CD4-positive, alpha-beta T cell treated with Interleukin-15 for 1 hour (primary cell): ENCODE measurements around the gene ITPKB.
"Not testable (repeated sequence)": the region's sequence is repeated elsewhere in the genome, so short reads cannot be mapped to it uniquely, and the experiment has no call there.

Experiments
- DNase-seq: peaks from one replicate; pipeline ENCODE4 v3.0.0-alpha.2; 2020

Gene ITPKB

GRCh38 chr1:226617109-226617508 lies 122.0 kb downstream of the ITPKB start:
- DNase-seq: peak; percentile 6

GRCh38 chr1:226616636-226617035 lies 122.4 kb downstream of the ITPKB start:
- no peak for DNase-seq

DNA sequence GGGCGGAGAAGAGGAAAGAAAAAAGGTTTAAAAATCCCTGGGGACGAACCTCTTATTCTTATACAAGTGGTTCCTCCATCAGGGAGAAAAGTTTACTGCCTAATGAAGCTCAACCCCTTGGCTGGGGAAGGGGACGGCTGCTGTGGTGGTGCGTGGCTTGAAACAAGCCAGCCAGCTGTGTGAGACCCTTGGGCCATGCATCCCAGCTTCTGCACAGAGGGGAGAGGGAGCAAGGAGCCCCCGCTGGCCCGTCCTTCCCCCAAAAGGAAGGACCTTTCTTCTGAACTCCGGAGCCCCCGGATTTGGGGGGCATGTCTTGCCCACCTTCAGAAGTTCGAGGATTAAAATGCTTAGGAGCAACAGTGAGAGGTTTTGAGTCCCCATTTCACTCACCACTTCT lies 123.2 kb downstream of the ITPKB start:
- DNase-seq: no peak

DNA sequence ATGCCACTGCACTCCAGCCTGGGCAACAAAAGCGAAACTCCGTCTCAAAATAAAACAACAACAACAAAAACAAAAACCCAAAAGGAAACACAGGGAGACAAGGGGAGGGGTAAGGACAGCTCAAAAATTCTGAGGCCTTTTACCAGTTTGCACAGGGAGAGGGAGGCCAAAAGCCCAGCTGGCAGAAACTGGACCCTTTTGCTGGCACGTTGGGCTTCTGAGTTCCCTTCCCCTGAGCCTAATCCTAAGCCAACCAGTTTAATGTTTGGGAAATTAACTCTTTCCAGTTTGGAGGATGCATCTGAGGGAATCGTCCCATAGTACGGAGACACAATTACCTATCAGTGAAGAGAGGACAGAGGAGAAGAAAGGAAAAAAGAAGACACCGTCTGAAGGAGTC lies 127.1 kb downstream of the ITPKB start:
- DNase-seq: not testable (repeated sequence)

DNA sequence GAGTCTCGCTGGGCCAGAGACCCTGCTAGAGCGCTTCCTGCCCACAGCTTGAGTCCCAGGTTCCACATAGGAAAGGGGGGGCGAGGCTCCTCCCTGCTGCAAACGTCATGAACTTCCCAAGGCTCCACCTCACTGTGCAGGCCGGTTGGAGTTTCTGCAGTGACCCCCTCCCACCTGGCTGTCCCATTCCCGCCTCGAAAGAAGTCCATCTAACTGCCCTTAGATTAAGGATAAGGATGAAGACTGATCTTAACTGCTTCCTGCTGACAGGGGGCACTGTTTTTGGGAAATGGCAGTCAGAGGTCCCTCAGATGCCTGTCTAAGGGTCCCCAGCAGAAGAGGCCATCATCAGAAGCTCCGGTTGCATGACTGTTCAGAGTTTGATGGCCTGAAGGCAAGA lies 127.8 kb downstream of the ITPKB start:
- DNase-seq: no peak

DNA sequence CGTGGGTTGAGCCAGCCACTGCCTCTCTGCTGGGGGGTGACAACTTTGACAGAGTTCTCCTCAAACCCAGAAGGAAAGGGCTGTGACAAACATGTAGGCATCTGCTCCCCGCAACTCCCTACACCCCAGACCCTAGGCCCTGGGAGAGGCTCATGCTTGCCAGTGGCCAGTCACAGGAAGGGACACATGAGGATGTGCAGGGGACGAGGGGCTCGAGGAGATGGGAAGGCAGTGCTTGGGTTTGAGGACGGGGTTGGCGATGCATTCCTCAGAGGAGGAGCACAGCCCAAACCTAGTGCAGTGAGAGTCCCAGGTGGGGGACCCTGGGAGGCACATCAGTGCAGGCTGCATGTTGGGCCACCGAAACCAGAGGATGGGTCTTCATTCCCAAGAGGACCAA lies 128.4 kb downstream of the ITPKB start:
- DNase-seq: no peak

- no peak for DNase-seq
Observed at GRCh38 chr1:226609836-226610455, 129.1 kb downstream of the ITPKB start.

- peak; percentile 63 for DNase-seq
Observed at GRCh38 chr1:226608699-226609505, 130.2 kb downstream of the ITPKB start.

DNA sequence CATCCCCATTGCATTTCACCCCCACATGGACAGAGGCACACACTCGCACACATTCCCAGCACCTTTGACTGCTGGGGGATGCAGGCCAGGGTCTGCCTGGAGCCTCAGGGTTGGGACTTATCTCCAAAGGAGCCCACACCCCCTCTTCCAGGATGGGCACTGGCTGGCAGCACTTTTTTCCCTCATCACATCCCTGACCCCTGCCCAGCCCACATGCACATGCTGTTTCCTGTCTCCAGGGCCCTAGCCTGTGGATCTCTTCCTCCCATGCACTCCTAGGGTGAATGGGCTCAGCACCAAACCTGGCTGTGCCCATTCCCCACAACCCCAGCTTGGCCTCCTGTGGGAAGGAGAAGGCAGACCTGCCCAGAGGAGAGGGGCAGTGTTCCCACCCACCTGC lies 131.3 kb downstream of the ITPKB start:
- no peak for DNase-seq

- DNase-seq: no peak
Observed at GRCh38 chr1:226607268-226607660, 131.8 kb downstream of the ITPKB start.

DNA sequence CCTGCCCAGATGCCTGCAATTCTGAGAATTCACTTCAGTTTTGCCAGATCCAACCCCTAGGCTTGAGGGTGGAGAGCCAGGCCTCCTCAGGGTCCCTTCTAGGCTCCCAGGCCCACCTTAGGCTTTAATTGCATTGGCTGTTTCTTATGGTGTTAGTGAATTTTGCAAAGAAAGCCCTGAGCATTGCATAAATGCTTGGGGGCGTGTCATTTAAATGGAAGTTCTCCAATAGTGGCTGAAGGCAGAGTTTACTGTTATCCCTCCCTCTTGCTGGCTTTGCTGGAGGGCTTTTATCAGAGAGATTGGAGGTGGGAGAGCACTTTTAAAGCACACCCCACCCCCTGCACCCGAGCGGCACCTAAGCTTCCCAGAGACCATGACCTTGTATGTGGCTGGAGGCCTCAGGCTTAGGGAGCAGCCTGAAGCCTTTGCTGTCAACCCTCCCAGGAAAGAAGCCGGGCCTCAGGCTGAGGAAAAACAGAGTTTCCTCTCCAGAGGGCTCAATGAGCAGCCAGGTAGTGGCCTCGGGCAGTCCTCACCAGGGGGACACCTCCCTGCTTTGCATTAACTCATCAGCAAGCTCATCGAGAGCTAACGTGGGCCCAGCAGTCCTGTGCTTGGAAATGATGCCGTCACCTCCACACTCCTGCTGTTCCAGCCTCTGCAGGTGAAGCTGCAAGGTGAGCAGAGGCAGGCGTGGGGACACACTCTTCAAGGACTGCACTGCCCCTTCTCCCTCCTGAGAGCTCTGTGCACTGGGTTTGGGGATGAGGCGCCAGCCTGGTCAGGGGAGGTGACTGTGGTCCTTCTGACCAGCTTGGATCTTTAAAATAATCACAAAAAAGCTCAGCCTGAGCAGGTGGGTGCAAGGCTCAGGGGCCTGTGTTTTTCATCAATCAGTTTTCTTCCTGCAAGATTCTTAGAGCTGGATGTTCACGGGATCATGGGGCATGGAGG lies 132.5 kb downstream of the ITPKB start:
- DNase-seq: no peak

DNA sequence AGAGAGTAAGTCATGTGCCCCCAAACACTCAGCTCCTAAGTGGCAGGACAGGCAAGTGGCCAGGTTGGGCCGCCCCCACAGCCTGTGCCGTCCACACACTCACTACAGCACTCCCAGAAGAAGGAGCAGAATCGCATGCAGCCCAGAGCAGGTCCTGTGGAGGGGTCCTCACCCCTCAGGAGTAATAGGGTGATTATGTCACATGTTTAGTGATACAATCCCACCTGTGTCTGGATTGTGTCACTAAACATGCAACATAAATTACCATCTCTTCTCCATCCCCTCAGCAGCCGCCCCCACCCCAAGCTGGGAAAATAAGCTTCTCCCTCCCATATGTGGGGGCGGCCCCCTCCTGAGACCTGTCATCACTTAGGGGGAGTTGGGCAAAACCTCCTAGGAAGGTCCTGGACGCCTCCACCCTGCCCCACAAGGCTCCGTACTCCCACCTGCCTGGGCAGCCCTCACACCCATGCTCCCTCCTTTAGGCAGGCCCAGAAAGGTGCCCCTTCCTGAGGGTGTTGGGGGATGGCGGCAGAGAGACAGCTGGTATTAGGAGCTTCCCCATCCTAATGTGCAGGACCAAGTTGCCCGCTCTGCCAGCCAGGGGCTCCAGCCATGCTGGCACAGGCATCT lies 133.6 kb downstream of the ITPKB start:
- no peak for DNase-seq

- DNase-seq: no peak
Observed at GRCh38 chr1:226604560-226605317, 134.3 kb downstream of the ITPKB start.

DNA sequence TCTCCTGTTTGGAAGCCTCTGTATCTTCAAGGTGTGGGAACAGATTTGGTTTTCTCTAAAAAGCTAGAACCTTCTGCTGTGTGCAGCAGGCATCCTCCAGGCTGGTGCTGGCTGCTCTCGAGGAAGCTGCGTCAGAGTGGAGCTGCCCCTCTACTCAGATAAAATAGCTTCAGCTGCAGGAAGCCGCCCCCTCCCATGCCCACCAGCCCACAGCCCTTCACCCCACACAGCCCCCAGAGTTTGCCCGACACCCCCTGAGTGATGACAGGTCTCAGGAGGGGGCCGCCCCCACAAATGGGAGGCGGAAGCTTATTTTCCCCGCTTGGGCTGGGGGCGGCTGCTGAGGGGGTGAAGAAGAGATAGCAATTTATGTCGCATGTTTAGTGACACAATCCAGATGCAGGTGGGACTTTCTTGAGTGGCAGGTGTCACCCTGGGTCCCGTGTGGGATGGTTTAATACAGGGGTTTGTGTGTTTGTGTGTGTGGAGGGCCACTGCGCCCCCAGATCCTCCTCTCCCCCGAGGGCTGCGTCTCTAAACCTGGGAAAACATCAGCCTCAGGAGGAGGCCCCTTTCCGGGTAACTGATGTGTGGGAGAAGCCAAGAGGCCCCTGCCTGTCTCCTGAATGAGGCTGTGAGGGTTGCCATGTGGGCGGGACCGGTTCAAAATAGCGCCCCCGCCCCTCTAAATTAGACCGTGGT lies 135.1 kb downstream of the ITPKB start:
- DNase-seq: no peak

DNA sequence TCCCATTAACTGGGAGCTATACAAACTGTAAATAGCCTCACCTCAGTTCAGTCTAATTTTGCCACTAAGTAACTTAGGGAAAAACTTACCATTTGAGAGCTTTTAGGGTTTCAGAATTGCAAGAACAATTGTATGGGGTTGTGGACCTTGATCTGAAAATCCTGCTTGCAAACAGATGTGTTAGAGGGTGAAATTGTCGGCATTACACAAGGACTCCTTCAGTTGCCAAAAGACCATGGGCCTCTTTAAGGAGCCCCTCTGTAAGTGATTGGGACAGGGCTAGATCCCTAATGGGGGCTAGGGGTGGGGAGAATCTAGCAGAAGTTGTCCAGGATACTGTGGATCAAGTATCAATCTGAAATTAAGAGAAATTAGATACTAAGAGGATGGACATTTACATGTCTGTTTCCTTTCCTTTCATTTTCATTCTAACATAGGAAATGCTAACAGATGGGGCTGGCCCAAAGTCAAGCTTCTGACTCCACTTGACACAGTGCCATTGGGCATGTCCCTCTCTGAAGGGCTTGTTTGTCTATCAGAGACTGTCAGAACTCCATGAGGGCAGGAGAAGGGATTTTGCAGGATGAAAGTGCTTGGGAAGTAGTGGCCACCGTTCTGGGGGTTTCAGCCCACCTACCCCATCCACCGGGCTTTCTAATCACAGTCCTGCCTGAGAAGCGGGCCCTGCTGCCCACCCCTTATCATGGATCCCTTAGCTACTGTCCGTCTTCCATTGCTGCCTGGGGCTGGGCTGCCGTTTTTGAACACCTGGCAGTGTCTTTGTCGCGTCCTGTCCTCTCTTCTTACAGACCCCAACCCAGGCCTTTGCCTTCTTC lies 135.8 kb downstream of the ITPKB start:
- DNase-seq: peak; percentile 10

- no peak for DNase-seq
Observed at GRCh38 chr1:226602186-226603021, 136.7 kb downstream of the ITPKB start.

- DNase-seq: no peak
Observed at GRCh38 chr1:226601456-226601855, 137.6 kb downstream of the ITPKB start.

GRCh38 chr1:226600254-226600653 lies 138.8 kb downstream of the ITPKB start:
- no peak for DNase-seq

- no peak for DNase-seq
Observed at GRCh38 chr1:226599636-226600238, 139.3 kb downstream of the ITPKB start.
